ENCODE results near the gene CATSPER3. TPM values are rescaled to one million over a fixed set of nuclear protein-coding genes. Genes with fewer than 3 reads are reported as not detected.

The CATSPER3 gene
- polyA plus RNA-seq, 2 of the 4 experiments (the other 2 are of a cell fraction): 0.41 to 0.74 TPM

- no peak for TF ChIP-seq EP300 (IDR thresholded peaks at IDR 0.05)
- TF ChIP-seq FOXS1 (CRISPR knock-in tag; IDR thresholded peaks at IDR 0.05): no peak
- TF ChIP-seq RNF2 (IDR thresholded peaks at IDR 0.05; ENCODE audit: borderline replicate concordance, low read depth): no peak
- TF ChIP-seq SMC3 (IDR thresholded peaks at IDR 0.05): no peak
- TF ChIP-seq SREBF2 (IDR thresholded peaks at IDR 0.05): no peak
- no peak for TF ChIP-seq HOXB13 (CRISPR knock-in tag; IDR thresholded peaks at IDR 0.05; ENCODE audit: low read depth)
- no peak for TF ChIP-seq TP53 (CRISPR knock-in tag; IDR thresholded peaks at IDR 0.05)
- TF ChIP-seq CBX2 (IDR thresholded peaks at IDR 0.05; ENCODE audit: borderline replicate concordance, low read depth): no peak
- TF ChIP-seq KDM5A (IDR thresholded peaks at IDR 0.05): no peak
- no peak overlapping the region for H3K27ac ChIP-seq
- no peak for DNase-seq (ENCODE audit: low read depth in 1 of 2, low spot score in 1 of 2)
- ChIA-PET CTCF (interaction anchor here (0.6 to 2.9 kb wide), 2 partner anchors 9 to 154 kb away, joined by 3 to 9 read pairs; no protein-coding TSS in a partner anchor), POLR2A (no interaction called here)
- no peak for ATAC-seq
- H3K4me3 ChIP-seq: no peak overlapping the region
- WGBS (ENCODE audit: missing lambda C conversion rate): 86% methylated on average over 10 of the region's 11 CpGs
- H3K4me2 ChIP-seq: no peak overlapping the region
- no peak for FAIRE-seq
- no peaks in the 10 kb centered on the region for H3K9me3 ChIP-seq
- H3K4me1 ChIP-seq: peaks cover 8% of the 10 kb centered on the region
Measured at GRCh38 chr5:135037519-135038204, 70.0 kb downstream of the CATSPER3 start.

GRCh38 chr5:135038205-135038812 is 70.6 kb downstream of the CATSPER3 start:
- Histone ChIP-seq H3K27ac (no peak overlapping the region), H3K4me3 (no peak overlapping the region), H3K4me2 (no peak overlapping the region), H3K9me3 (no peaks in the 10 kb centered on the region), H3K4me1 (peaks cover 8% of the 10 kb centered on the region)
- POLR2A ChIA-PET: no interaction called here
- FAIRE-seq: no peak
- 95% methylated on average over 20 of the region's 20 CpGs for WGBS (ENCODE audit: missing lambda C conversion rate)
- DNase-seq (ENCODE audit: low read depth in 1 of 2, low spot score in 1 of 2): no peak
- no peak for ATAC-seq
- TF ChIP-seq JUNB (IDR thresholded peaks at IDR 0.05) (no peak), CHD4 (IDR thresholded peaks at IDR 0.05; ENCODE audit: borderline replicate concordance) (no peak), TFCP2L1 (CRISPR knock-in tag; IDR thresholded peaks at IDR 0.05) (no peak), E2F6 (IDR thresholded peaks at IDR 0.05; ENCODE audit: borderline replicate concordance, low read depth) (no peak), FOSB (CRISPR knock-in tag; IDR thresholded peaks at IDR 0.05) (no peak)
- CTCF ChIA-PET: interaction anchor here (0.6 to 1.4 kb wide), 3 partner anchors 8 to 153 kb away, joined by 3 read pairs; no protein-coding TSS in a partner anchor

DNA sequence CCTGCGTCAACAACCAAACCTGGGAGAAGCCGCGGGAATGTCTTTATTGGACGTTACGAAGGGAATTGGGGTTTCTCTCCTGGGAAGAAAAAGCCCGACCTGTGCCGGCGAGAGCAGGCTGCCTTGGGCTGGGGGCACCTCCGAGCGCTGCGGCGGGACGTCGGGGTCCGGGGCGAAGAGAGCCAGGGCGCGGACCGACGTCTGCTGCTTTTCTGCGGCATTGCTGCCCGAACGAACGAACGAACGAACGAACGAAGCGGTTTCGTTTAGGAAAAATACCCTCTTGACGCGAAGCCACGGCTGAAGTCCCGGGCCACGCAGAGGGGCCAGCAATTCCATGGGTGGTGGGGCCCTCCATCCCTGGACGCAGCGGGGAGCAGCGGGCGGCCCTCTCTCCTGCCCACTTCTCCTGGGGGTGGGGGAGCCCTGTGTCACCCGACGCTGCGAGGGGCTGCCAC is 71.1 kb downstream of the CATSPER3 start:
- Histone ChIP-seq H3K4me2 (peak overlapping the region; percentile 75), H3K4me1 (peaks cover 8% of the 10 kb centered on the region), H3K9me3 (no peaks in the 10 kb centered on the region), H3K4me3 (peak overlapping the region; percentile 38; the same call in 2 of the 3 replicates), H3K27ac (peak overlapping the region in 1 of 2 experiments; percentile 85; a peak in 3 of 6 replicates)
- no peak for DNase-seq (ENCODE audit: low read depth in 1 of 2, low spot score in 1 of 2)
- 96% methylated on average over 39 of the region's 42 CpGs for WGBS (ENCODE audit: missing lambda C conversion rate)
- ChIA-PET CTCF (interaction anchor here (1.1 to 1.4 kb wide), 3 partner anchors 9 to 152 kb away, joined by 3 read pairs; no protein-coding TSS in a partner anchor), POLR2A (no interaction called here)
- no peak for ATAC-seq
- FAIRE-seq: no peak
- TF ChIP-seq HOXA7 (CRISPR knock-in tag; IDR thresholded peaks at IDR 0.05): no peak
- no peak for TF ChIP-seq BHLHE40 (IDR thresholded peaks at IDR 0.05; ENCODE audit: low read depth, low read length)

DNA sequence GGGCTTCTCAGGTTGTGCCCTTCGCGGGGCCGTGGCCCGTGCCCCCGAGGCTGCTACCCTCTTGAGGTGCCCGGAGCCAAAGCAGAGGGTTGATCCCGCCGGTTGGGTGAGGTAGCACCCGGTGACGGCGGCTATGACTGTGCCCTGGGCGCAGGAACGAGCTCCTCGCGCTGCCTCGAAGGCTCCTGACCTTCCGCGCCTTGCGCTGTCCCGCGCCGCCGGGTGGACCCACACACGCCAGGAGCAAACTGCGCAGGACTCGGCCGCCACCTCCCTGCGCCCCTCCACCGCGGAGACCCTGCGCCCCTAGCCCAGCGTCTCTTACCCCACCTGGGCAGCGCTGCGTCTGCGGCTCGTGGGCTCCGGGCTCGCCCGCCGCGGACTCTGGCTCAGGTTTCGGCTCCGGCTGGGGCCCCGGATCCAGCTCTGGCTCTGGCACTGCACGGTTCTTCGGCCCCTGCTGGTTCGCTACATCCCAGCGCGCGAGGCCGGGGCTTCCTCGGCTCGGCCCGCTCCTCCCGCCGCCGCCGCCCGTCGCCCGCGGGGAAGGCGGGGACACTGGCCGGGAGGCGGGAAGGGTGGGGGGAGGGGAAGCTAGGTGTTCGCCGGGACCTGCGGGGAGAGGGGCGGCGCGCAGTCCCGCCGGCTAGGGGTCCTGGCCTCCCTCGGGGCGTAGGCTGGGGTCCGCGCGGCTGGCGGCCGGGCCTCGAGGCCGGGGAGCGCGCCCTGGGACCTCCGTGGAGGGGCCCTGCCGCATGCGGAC is 71.7 kb downstream of the CATSPER3 start:
- ATAC-seq: peak; percentile 19 to 50; a peak in 4 of 6 replicates
- H3K27ac ChIP-seq: peak overlapping the region; percentile 15 to 85; a peak in 4 of 6 replicates
- H3K4me3 ChIP-seq: peak overlapping the region; percentile 38
- H3K4me2 ChIP-seq: peak overlapping the region; percentile 75
- 44% methylated on average over 27 of the region's 87 CpGs for WGBS (ENCODE audit: missing lambda C conversion rate)
- H3K4me1 ChIP-seq: peaks cover 8% of the 10 kb centered on the region
- ChIA-PET CTCF (interaction anchor here (1.1 to 1.4 kb wide), 3 partner anchors 9 to 152 kb away, joined by 3 read pairs; no protein-coding TSS in a partner anchor), POLR2A (no interaction called here)
- DNase-seq (ENCODE audit: low read depth in 1 of 2, low spot score in 1 of 2): peak in 1 of 2 experiments; percentile 35
- no peak for FAIRE-seq
- no peaks in the 10 kb centered on the region for H3K9me3 ChIP-seq
- TF ChIP-seq RFX5 (IDR thresholded peaks at IDR 0.05) (no peak), RAD21 (conservative IDR thresholded peaks at IDR 0.05 in 1 of 2, IDR thresholded peaks at IDR 0.05 in 1 of 2) (no peak), E2F6 (IDR thresholded peaks at IDR 0.05; ENCODE audit: borderline replicate concordance, low read depth) (0 out of 2 replicates have a peak, but pooled peaks have one; percentile 48), POLR2AphosphoS2 (conservative IDR thresholded peaks at IDR 0.05; ENCODE audit: low read length) (no peak), MYC (IDR thresholded peaks at IDR 0.05; ENCODE audit: borderline replicate concordance, low read length) (no peak), USF2 (IDR thresholded peaks at IDR 0.05) (no peak), CHD2 (IDR thresholded peaks at IDR 0.05; ENCODE audit: low read length, partially characterized antibody) (no peak)
- TF ChIP-seq, protein P1, sequence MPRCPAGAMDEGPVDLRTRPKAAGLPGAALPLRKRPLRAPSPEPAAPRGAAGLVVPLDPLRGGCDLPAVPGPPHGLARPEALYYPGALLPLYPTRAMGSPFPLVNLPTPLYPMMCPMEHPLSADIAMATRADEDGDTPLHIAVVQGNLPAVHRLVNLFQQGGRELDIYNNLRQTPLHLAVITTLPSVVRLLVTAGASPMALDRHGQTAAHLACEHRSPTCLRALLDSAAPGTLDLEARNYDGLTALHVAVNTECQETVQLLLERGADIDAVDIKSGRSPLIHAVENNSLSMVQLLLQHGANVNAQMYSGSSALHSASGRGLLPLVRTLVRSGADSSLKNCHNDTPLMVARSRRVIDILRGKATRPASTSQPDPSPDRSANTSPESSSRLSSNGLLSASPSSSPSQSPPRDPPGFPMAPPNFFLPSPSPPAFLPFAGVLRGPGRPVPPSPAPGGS (IDR thresholded peaks at IDR 0.05): no peak
- TF ChIP-seq, protein P2, sequence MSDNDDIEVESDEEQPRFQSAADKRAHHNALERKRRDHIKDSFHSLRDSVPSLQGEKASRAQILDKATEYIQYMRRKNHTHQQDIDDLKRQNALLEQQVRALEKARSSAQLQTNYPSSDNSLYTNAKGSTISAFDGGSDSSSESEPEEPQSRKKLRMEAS (IDR thresholded peaks at IDR 0.05): peak; percentile 31; the same call in 1 of the 2 replicates
